ENCODE results near the gene KCNS1.

GRCh38 chr20:45111799-45112471 lies 11.0 kb upstream of the KCNS1 start:
- peak; percentile 25 for TF ChIP-seq CTCF (IDR thresholded peaks at IDR 0.05; ENCODE audit: insufficient read depth, low read depth, low read length)
- TF ChIP-seq EZH2 (IDR thresholded peaks at IDR 0.05; ENCODE audit: insufficient read depth, low read length): no peak
